SK-N-SH (cell line): ENCODE results near the gene SFXN5. TPM values are rescaled to one million over a fixed set of nuclear protein-coding genes. Genes with fewer than 3 reads are reported as not detected.

Experiments used
- CTCF ChIA-PET: fragments of 300-600, 350-600 bp; formaldehyde crosslinking; extraction: SDS; loops from one replicate; lab custom pipeline; 2021; lab: Yijun Ruan, JAX
- POLR2A ChIA-PET: fragments of 350-600 bp; sonication (Branson Sonifier 250); formaldehyde crosslinking; extraction: SDS; loops from one replicate; lab custom pipeline; 2020; ENCODE audit warnings: antibody characterized with exemption, inconsistent platforms; lab: Yijun Ruan, JAX
- DNase-seq: peaks from one replicate; pipeline ENCODE4 v3.0.0; 2012
- H2AFZ ChIP-seq: fragments of 200-600 bp; sonication (generic); 2 replicates; pipeline ENCODE4 v1.8.1; 2016; ENCODE audit warnings: antibody characterized with exemption, mild to moderate bottlenecking, low read depth
- H3F3A ChIP-seq: fragments of 200-600 bp; sonication (generic); replicated peaks from 2 replicates; pipeline ENCODE3; 2016; ENCODE audit warnings: antibody characterized with exemption, mild to moderate bottlenecking; ENCODE audit not compliant: insufficient read depth
- H3K27ac ChIP-seq, 2 experiments: fragments of 200-500 bp in 1 of 2; fragments of 200-600 bp in 1 of 2; sonication (Bioruptor generic) in 1 of 2; sonication (generic), shearing (Covaris generic) in 1 of 2; 2 replicates each; pipeline versions ENCODE4 v1.5.1 to v1.6.1; 2014 to 2016; ENCODE audit warnings: low read depth in 2 of 2, inconsistent platforms in 1 of 2, low read length in 1 of 2, mild to moderate bottlenecking in 1 of 2, mixed read lengths in 1 of 2
- H3K27me3 ChIP-seq: fragments of 200-600 bp; sonication (generic), shearing (Covaris generic); 2 replicates; pipeline ENCODE4 v1.6.1; 2016; ENCODE audit warnings: mixed run types; ENCODE audit not compliant: insufficient read depth
- H3K36me3 ChIP-seq, 2 experiments: fragments of 200-500 bp in 1 of 2; fragments of 200-600 bp in 1 of 2; sonication (Bioruptor generic) in 1 of 2; sonication (generic) in 1 of 2; replicated peaks in 1 of 2; 2 replicates each; pipeline versions ENCODE3 to v1.5.1; 2014 to 2016; ENCODE audit warnings: low read length in 1 of 2, mild to moderate bottlenecking in 1 of 2; ENCODE audit not compliant: insufficient read depth in 2 of 2, control insufficient read depth in 1 of 2
- H3K4me1 ChIP-seq, 2 experiments: fragments of 200-500 bp in 1 of 2; fragments of 200-600 bp in 1 of 2; sonication (Bioruptor generic) in 1 of 2; sonication (generic), shearing (Covaris generic) in 1 of 2; 2 replicates each; pipeline versions ENCODE4 v1.5.1 to v1.6.1; 2014 to 2016; ENCODE audit warnings: low read depth in 1 of 2, low read length in 1 of 2, mixed run types in 1 of 2; ENCODE audit not compliant: insufficient read depth in 2 of 2, control insufficient read depth in 1 of 2
- H3K4me2 ChIP-seq: fragments of 200-600 bp; sonication (generic), shearing (Covaris generic); 2 replicates; pipeline ENCODE4 v1.6.1; 2017; ENCODE audit warnings: mixed run types
- H3K4me3 ChIP-seq, 2 experiments: fragments of 200-500 bp in 1 of 2; fragments of 200-600 bp in 1 of 2; sonication (Bioruptor generic) in 1 of 2; sonication (generic), shearing (Covaris generic) in 1 of 2; 2 replicates each; pipeline versions ENCODE4 v1.5.1 to v1.8.1; 2014 to 2016; ENCODE audit warnings: low read depth in 2 of 2, inconsistent platforms in 1 of 2, low read length in 1 of 2, mild to moderate bottlenecking in 1 of 2, mixed read lengths in 1 of 2, moderate library complexity in 1 of 2
- H3K79me2 ChIP-seq: fragments of 200-600 bp; sonication (generic); 2 replicates; pipeline ENCODE4 v1.8.1; 2017; ENCODE audit warnings: mild to moderate bottlenecking; ENCODE audit not compliant: insufficient read depth
- H3K9ac ChIP-seq: fragments of 200-600 bp; sonication (generic); 2 replicates; pipeline ENCODE4 v1.6.1; 2017; ENCODE audit warnings: mixed run types
- H3K9me2 ChIP-seq: fragments of 200-600 bp; sonication (generic); 2 replicates; pipeline ENCODE4 v1.6.1; 2017; ENCODE audit warnings: mixed run types
- H3K9me3 ChIP-seq: fragments of 200-600 bp; sonication (generic); 2 replicates; pipeline ENCODE4 v1.6.1; 2017; ENCODE audit warnings: mixed run types, mild to moderate bottlenecking, moderate library complexity
- H4K20me1 ChIP-seq: fragments of 200-600 bp; sonication (generic); 2 replicates; pipeline ENCODE4 v1.6.1; 2017; ENCODE audit warnings: mild to moderate bottlenecking, mixed run types; ENCODE audit not compliant: insufficient read depth
- CHD2 ChIP-seq: fragments of 150-350 bp; IDR thresholded peaks from 2 replicates; pipeline ENCODE4 v1.6.1; 2018; ENCODE audit warnings: low read length; ENCODE audit not compliant: partially characterized antibody
- CTCF ChIP-seq: fragments of 200-600 bp; sonication (generic); IDR thresholded peaks from 2 replicates; pipeline ENCODE4 v1.6.1; 2017; ENCODE audit warnings: antibody characterized with exemption, mild to moderate bottlenecking, moderate library complexity
- ELF1 ChIP-seq: IDR thresholded peaks from 2 replicates; pipeline ENCODE4 v1.4.0; 2012
- EZH2phosphoT487 ChIP-seq: fragments of 200-600 bp; sonication (generic); IDR thresholded peaks from 2 replicates; pipeline ENCODE4 v1.6.1; 2017; ENCODE audit warnings: low read depth, mixed run types, mild to moderate bottlenecking, antibody characterized with exemption, moderate library complexity, borderline replicate concordance
- FOSL2 ChIP-seq: IDR thresholded peaks from 2 replicates; pipeline ENCODE4 v1.4.0; 2012; ENCODE audit warnings: low read depth, mild to moderate bottlenecking, moderate library complexity, borderline replicate concordance
- GATA2 ChIP-seq: sonication (generic); formaldehyde crosslinking; IDR thresholded peaks from 2 replicates; pipeline ENCODE4 v1.5.0; 2020; ENCODE audit warnings: mild to moderate bottlenecking, missing genetic modification reagents
- MAX ChIP-seq: IDR thresholded peaks from 2 replicates; pipeline ENCODE4 v1.4.0; 2012; ENCODE audit warnings: low read depth
- MEF2A ChIP-seq: IDR thresholded peaks from 2 replicates; pipeline ENCODE4 v1.4.0; 2012; ENCODE audit warnings: low read depth, borderline replicate concordance
- MXI1 ChIP-seq: IDR thresholded peaks from 2 replicates; pipeline ENCODE4 v1.6.1; 2012; ENCODE audit warnings: mild to moderate bottlenecking, low read depth, low read length, improper control_type of control experiment
- PBX3 ChIP-seq: IDR thresholded peaks from 2 replicates; pipeline ENCODE4; 2012
- POLR2AphosphoS5 ChIP-seq: IDR thresholded peaks from 2 replicates; pipeline ENCODE4 v1.6.1; 2012; ENCODE audit warnings: low read depth, low read length
- RCOR1 ChIP-seq: fragments of 150-350 bp; IDR thresholded peaks from 2 replicates; pipeline ENCODE4 v1.6.1; 2017; ENCODE audit warnings: antibody characterized with exemption, low read length
- RFX5 ChIP-seq: IDR thresholded peaks from 2 replicates; pipeline ENCODE4 v1.6.1; 2012; ENCODE audit warnings: mild to moderate bottlenecking, improper control_type of control experiment, low read length
- RXRA ChIP-seq: IDR thresholded peaks from 2 replicates; pipeline ENCODE4 v1.4.0; 2012; ENCODE audit warnings: low read depth, mild to moderate bottlenecking, borderline replicate concordance
- SMC3 ChIP-seq: IDR thresholded peaks from 2 replicates; pipeline ENCODE4 v1.6.1; 2012; ENCODE audit warnings: low read depth, low read length, improper control_type of control experiment
- TAF1 ChIP-seq: IDR thresholded peaks from 2 replicates; pipeline ENCODE4 v1.6.1; 2012; ENCODE audit warnings: low read depth, mild to moderate bottlenecking, low read length, moderate library complexity, borderline replicate concordance
- TCF12 ChIP-seq: IDR thresholded peaks from 2 replicates; pipeline ENCODE4 v1.4.0; 2012
- USF1 ChIP-seq: IDR thresholded peaks from 2 replicates; pipeline ENCODE4 v1.4.0; 2012; ENCODE audit warnings: low read depth, borderline replicate concordance
- WGBS: methylation state at CpG from one replicate; pipeline ENCODE4 v1.1.6; 2017; ENCODE audit warnings: low lambda C conversion rate; 5-methylcytosine and 5-hydroxymethylcytosine counted together
- polyA plus RNA-seq, 3 experiments: library from polyadenylated mRNA; depleted of rRNA; stranded (reverse); fragments of >200 nt; gene quantifications; 2 replicates each; pipeline ENCODE4 v1.2.3, GENCODE V29; 2012

The SFXN5 gene
- polyA plus RNA-seq, 1 of the 3 experiments (the other 2 are of a cell fraction), result 9.9 TPM

GRCh38 chr2:72983500-72984161 is 87.9 kb downstream of the SFXN5 start:
- Histone ChIP-seq H2AFZ (no peak overlapping the region), H3K4me2 (no peak overlapping the region), H3K9me3 (no peaks in the 10 kb centered on the region), H3K27me3 (no peaks in the 10 kb centered on the region), H3K27ac (no peak overlapping the region), H3K79me2 (no peaks in the 10 kb centered on the region), H3F3A (no peaks in the 10 kb centered on the region), H3K4me3 (no peak overlapping the region), H4K20me1 (no peaks in the 10 kb centered on the region), H3K9me2 (no peaks in the 10 kb centered on the region), H3K4me1 (peaks cover 0 to 39% of the 10 kb centered on the region in 2 experiments; a peak in 2 of 4 replicates), H3K9ac (no peak overlapping the region), H3K36me3 (no peaks in the 10 kb centered on the region)
- ChIA-PET POLR2A (no interaction called here), CTCF (interaction anchor here (0.6 to 6.3 kb wide), 11 partner anchors 8 to 193 kb away, joined by 3 to 66 read pairs (median 5); partner anchors contain the start of gene SPR)
- no peak for TF ChIP-seq POLR2AphosphoS5
- TF ChIP-seq RXRA, result no peak
- no peak for TF ChIP-seq MXI1
- TF ChIP-seq CHD2, result no peak
- no peak for TF ChIP-seq MAX
- no peak for TF ChIP-seq TCF12
- WGBS, result 93% methylated on average over 10 of the region's 10 CpGs
- no peak for DNase-seq

GRCh38 chr2:72982781-72983499 is 88.6 kb downstream of the SFXN5 start:
- no peaks in the 10 kb centered on the region for H4K20me1 ChIP-seq
- H3K36me3 ChIP-seq, result no peaks in the 10 kb centered on the region
- CTCF ChIA-PET, result interaction anchor here (0.6 to 6.3 kb wide), 10 partner anchors 8 to 180 kb away, joined by 3 to 66 read pairs (median 4); partner anchors contain the start of gene SPR
- DNase-seq, result no peak
- no peaks in the 10 kb centered on the region for H3K9me2 ChIP-seq
- 88% methylated on average over 11 of the region's 11 CpGs for WGBS
- peaks cover 0 to 37% of the 10 kb centered on the region in 2 experiments; a peak in 2 of 4 replicates for H3K4me1 ChIP-seq
- no peak overlapping the region for H3K9ac ChIP-seq
- TF ChIP-seq FOSL2 (no peak), ELF1 (no peak), SMC3 (no peak), PBX3 (no peak), MEF2A (no peak), RCOR1 (no peak), GATA2 (no peak), USF1 (no peak), TAF1 (no peak), EZH2phosphoT487 (no peak), TCF12 (no peak), RXRA (no peak), CTCF (no peak), RFX5 (no peak)
- H3K27me3 ChIP-seq, result no peaks in the 10 kb centered on the region
- H2AFZ ChIP-seq, result no peak overlapping the region
- H3K9me3 ChIP-seq, result no peaks in the 10 kb centered on the region
- no peak overlapping the region for H3K4me2 ChIP-seq
- H3K4me3 ChIP-seq, result no peak overlapping the region
- POLR2A ChIA-PET, result no interaction called here
- H3K79me2 ChIP-seq, result no peaks in the 10 kb centered on the region
- no peaks in the 10 kb centered on the region for H3F3A ChIP-seq
- H3K27ac ChIP-seq, result no peak overlapping the region
